SJSA1 (cell line): ENCODE results near the gene IQUB. TPM values are rescaled to one million over a fixed set of nuclear protein-coding genes. Genes with fewer than 3 reads are reported as not detected.
"Not testable (repeated sequence)": the region's sequence is repeated elsewhere in the genome, so short reads cannot be mapped to it uniquely, and the experiment has no call there.

Source experiments
- DNase-seq, 2 experiments: peaks; one replicate each; pipeline ENCODE4 v3.0.0-alpha.2; 2015 to 2020; ENCODE audit warnings: low spot score in 2 of 2, low read depth in 1 of 2
- H3K27ac ChIP-seq: fragments of 250-450 bp; sonication (Bioruptor Pico); 2 replicates; pipeline ENCODE4 v1.5.1; 2020; ENCODE audit warnings: mild to moderate bottlenecking, moderate library complexity
- H3K27me3 ChIP-seq: fragments of 250-450 bp; sonication (Bioruptor Pico); replicated peaks from 2 replicates; pipeline ENCODE4 v1.5.1; 2020; ENCODE audit warnings: mild to moderate bottlenecking, moderate library complexity
- H3K36me3 ChIP-seq: fragments of 250-450 bp; sonication (Bioruptor Pico); 2 replicates; pipeline ENCODE4 v1.5.1; 2020; ENCODE audit warnings: mild to moderate bottlenecking
- H3K4me1 ChIP-seq: fragments of 250-450 bp; sonication (Bioruptor Pico); replicated peaks from 2 replicates; pipeline ENCODE4 v1.6.1; 2021; ENCODE audit warnings: mild to moderate bottlenecking
- H3K4me3 ChIP-seq: fragments of 250-450 bp; sonication (Bioruptor Pico); 2 replicates; pipeline ENCODE4 v1.5.1; 2020; ENCODE audit warnings: mild to moderate bottlenecking
- H3K9me3 ChIP-seq: fragments of 250-450 bp; sonication (Bioruptor Pico); replicated peaks from 2 replicates; pipeline ENCODE4 v1.5.1; 2020; ENCODE audit warnings: mild to moderate bottlenecking
- total RNA-seq: library from RNA; depleted of rRNA; stranded (reverse); fragments of >200 nt; shearing (Covaris generic); gene quantifications from 2 replicates; pipeline ENCODE4 v1.2.3, GENCODE V29; 2014; rRNA removed

Gene IQUB
- total RNA-seq, 1 experiment from 2014 or later: 0.08 TPM

- H3K4me3 ChIP-seq, H3K9me3 ChIP-seq, H3K36me3 ChIP-seq, H3K27ac ChIP-seq, H3K27me3 ChIP-seq, DNase-seq: not testable (repeated sequence)
- peaks cover 27% of the 10 kb centered on the region for H3K4me1 ChIP-seq
These were observed 126.4 kb downstream of the IQUB start for GRCh38 chr7:123407951-123408350.

Other genes with a start within 250 kb of the IQUB start
- gene NDUFA5, start 23.2 kb upstream of the IQUB start, total RNA-seq: 57.9 and 75.6 TPM in 2 replicates
- 1.0 and 1.4 TPM in 2 replicates for gene ASB15, start 67.2 kb upstream of the IQUB start, total RNA-seq
- not detected in 2 replicates for gene LMOD2, start 121.3 kb upstream of the IQUB start, total RNA-seq
- gene WASL, start 214.4 kb upstream of the IQUB start, total RNA-seq: 6.4 and 10.7 TPM in 2 replicates